ENCODE results near the gene SSR1.

DNA sequence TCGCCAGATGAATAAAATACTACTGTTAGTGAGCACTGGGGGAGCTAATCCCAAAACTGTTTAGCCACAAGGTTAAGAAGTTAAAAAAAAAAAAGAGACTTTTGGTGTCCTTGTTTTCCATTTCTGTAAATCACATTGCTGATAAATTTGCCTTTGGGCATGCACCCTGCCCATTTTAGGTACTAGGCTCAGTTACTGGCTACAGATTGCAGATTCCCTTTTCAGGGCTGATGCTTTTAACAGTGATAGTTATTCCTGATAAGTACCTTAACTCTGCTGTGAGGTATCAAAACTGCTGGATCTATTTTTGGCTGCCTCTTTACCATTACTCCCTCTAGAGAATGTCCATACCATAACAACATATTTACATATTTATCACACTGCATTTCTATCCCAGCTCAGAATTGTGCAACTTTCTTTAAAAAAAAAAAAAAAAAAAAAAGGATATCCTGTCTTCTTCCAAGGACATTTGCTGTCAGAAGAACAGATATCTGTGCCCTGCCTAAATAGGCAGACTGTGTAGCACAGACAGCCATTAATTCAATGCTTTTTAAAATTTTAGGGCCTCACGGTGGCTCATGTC lies 94.5 kb downstream of the SSR1 start:
- TF ChIP-seq, protein P1, sequence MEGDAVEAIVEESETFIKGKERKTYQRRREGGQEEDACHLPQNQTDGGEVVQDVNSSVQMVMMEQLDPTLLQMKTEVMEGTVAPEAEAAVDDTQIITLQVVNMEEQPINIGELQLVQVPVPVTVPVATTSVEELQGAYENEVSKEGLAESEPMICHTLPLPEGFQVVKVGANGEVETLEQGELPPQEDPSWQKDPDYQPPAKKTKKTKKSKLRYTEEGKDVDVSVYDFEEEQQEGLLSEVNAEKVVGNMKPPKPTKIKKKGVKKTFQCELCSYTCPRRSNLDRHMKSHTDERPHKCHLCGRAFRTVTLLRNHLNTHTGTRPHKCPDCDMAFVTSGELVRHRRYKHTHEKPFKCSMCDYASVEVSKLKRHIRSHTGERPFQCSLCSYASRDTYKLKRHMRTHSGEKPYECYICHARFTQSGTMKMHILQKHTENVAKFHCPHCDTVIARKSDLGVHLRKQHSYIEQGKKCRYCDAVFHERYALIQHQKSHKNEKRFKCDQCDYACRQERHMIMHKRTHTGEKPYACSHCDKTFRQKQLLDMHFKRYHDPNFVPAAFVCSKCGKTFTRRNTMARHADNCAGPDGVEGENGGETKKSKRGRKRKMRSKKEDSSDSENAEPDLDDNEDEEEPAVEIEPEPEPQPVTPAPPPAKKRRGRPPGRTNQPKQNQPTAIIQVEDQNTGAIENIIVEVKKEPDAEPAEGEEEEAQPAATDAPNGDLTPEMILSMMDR (IDR thresholded peaks at IDR 0.05), result no peak
- no peak for TF ChIP-seq ZFX (IDR thresholded peaks at IDR 0.05; ENCODE audit: borderline replicate concordance)

All from 22Rv1 (cell line).